Mononuclear cell (primary cell): ENCODE results near the gene PARP12. TPM values are rescaled to one million over a fixed set of nuclear protein-coding genes. Genes with fewer than 3 reads are reported as not detected.

Source experiments
- H3K27me3 ChIP-seq: 2 replicates; pipeline ENCODE4 v1.6.0; 2011; ENCODE audit warnings: low read length, control low read depth; ENCODE audit not compliant: insufficient read depth
- H3K4me1 ChIP-seq: 2 replicates; pipeline ENCODE4 v1.5.1; 2011; ENCODE audit warnings: mild to moderate bottlenecking, low read length, control low read depth; ENCODE audit not compliant: insufficient read depth
- H3K4me3 ChIP-seq: 2 replicates; pipeline ENCODE4 v1.5.1; 2011; ENCODE audit warnings: mild to moderate bottlenecking, low read length, moderate library complexity
- H3K9me3 ChIP-seq: 2 replicates; pipeline ENCODE4 v1.5.1; 2011; ENCODE audit warnings: low read depth, mild to moderate bottlenecking, control low read depth, low read length
- total RNA-seq: library from RNA; depleted of rRNA; stranded (reverse); fragments of >200 nt; gene quantifications from one replicate; pipeline ENCODE4 v1.2.3, GENCODE V29; 2012

The PARP12 gene
- total RNA-seq, 1 donor = 70.6 TPM

DNA sequence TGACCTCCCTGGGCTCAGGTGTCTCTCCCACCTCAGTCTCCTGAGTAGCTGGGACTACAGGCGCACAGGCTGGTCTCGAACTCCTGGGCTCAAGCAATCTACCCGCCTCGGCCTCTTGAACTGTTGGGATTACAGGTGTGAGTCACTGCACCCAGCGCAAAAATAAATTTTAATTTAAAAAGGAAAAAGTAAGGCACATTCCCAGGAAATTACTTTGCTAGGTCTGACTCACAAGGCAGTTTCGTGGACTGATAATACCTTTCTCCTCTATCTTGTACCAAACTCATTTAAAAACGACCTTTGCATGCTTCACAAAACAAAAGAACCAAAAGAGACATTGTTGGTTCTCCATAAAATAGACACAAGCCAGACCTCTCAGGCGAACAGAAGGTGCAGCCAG, 29.7 kb downstream of the PARP12 start:
- Histone ChIP-seq H3K4me1 (peaks cover 26% of the 10 kb centered on the region), H3K27me3 (no peaks in the 10 kb centered on the region), H3K4me3 (no peak overlapping the region), H3K9me3 (no peaks in the 10 kb centered on the region)

DNA sequence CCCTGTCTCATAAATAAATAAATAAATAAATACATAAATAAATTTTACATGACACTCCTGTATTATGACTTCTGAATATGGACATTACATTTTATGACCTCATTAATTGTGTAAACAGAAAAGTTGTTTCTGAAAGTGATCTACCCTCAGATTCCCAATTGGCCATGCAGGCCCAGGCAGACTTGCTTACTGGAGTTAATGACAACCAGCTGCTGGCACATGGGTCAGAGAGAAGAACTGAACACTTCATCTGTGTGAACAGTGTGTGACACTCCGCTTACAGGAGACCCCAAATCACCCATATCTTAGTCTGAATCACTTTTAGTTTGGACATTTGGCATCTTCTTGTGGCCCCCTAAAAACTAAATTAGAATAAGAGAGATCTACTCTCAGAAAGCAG, 31.4 kb downstream of the PARP12 start:
- H3K4me1 ChIP-seq = peaks cover 13% of the 10 kb centered on the region
- H3K4me3 ChIP-seq = no peak overlapping the region
- no peaks in the 10 kb centered on the region for H3K27me3 ChIP-seq
- no peaks in the 10 kb centered on the region for H3K9me3 ChIP-seq

DNA sequence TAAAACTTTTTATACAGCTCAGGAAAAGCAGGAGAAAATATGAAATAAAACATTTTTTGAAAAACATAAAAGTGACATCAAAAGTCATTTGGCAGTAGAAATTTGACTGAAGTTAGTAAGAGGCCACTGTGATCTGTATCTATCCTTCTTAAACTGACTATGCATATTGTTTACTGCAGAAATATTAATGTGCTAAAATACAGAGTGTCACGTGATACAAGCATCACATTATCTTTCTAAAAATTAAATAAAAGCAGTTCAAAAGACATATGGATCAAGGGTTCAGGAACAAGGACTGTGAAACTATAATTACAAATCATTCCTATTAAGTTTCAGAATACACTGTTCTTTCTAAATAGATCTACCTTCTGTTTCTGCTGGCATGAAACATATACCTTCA, 33.7 kb downstream of the PARP12 start:
- no peak overlapping the region for H3K4me3 ChIP-seq
- no peaks in the 10 kb centered on the region for H3K9me3 ChIP-seq
- no peaks in the 10 kb centered on the region for H3K27me3 ChIP-seq
- H3K4me1 ChIP-seq = peaks cover 8% of the 10 kb centered on the region

DNA sequence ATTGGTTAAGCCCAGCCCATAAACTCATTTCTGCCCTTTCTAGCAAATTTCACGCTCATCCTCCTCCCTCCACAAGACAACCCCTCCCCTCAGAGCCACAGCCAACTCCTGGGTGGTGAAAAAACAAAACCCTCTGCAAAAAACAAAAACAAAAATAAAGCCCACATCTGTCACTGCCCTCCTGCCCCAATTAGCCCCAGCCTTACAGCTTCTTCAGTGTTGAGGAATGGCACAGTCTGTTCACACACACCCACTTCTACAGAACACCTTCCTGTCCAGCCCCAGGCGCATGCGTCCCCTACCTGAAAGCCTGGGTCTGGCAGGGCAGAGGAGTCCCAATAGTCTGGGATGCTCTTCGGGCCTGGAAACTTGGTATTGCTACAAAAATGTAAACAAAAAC, 34.4 kb downstream of the PARP12 start:
- Histone ChIP-seq H3K9me3 (no peaks in the 10 kb centered on the region), H3K27me3 (no peaks in the 10 kb centered on the region), H3K4me3 (no peak overlapping the region), H3K4me1 (peaks cover 6% of the 10 kb centered on the region)

DNA sequence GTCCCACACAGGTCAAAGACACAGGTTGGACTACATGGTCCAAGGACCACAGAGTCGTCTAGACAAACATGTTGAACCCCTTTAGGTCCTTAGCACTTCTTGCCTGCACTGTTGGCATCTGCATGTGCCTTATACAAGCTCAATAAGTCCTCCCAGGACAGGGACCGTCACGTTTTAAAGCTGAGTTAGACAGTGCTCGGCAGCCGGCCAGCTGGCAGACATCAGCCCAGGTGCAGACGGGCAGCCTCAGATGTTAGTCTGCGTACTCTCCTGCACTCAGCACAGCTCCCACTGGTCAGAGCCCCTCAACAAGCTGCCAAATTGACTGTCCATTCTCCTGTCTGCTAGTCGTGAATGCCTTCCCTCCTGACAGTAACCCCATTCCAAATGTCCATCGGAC, 34.9 kb downstream of the PARP12 start:
- H3K27me3 ChIP-seq = no peaks in the 10 kb centered on the region
- no peak overlapping the region for H3K4me3 ChIP-seq
- peaks cover 2% of the 10 kb centered on the region for H3K4me1 ChIP-seq
- H3K9me3 ChIP-seq = no peaks in the 10 kb centered on the region

DNA sequence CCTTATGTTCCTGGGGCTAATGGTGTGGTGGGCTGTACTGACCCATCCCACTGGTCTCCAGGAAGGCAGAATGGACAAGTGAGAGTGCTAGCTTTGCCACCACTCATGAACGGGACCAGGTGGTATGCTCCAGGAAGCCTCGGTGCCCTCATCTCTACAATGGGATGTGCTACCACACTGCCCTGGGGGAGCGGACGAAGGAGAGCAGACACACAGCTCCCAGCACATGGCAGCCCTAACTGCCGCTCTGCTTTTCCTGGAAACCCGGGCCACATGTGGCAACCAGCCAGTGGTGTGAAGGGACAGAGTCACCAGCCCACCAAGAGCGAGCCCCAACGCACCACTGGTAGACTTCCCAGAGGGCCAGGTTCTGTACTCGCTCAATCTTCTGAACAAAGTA, 35.8 kb downstream of the PARP12 start:
- Histone ChIP-seq H3K9me3 (no peaks in the 10 kb centered on the region), H3K27me3 (no peaks in the 10 kb centered on the region), H3K4me3 (no peak overlapping the region), H3K4me1 (no peaks in the 10 kb centered on the region)

DNA sequence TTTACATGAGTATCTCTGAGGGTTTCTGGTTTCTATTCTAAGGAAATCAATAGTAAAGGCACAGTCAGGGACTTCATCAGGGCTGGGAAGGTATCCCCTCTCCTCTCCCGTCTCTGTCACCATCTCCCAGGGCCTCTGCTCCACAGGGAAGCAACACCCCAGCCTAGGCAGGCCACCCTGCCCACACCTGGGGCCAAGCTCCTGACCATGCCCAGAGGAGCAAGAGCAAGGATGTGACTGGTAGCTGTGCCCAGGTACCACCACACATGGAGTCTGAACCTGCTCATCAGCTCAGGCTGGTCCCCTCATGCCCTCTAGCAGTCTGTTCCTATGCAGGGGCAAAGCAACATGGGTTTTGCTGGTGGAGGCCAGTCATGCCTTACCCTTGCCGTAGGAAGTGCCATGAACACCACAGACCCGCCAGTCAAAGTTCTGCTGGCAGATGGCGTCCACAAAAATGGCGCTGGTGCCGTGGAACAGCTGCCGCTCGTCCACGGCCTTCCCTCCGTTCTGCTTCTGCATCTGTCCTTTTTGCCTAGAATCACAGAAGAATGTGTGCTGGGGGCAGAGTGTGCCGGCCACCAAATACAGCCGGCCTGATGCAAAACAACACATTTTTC, 36.8 kb downstream of the PARP12 start:
- no peak overlapping the region for H3K4me3 ChIP-seq
- H3K4me1 ChIP-seq = no peaks in the 10 kb centered on the region
- H3K27me3 ChIP-seq = no peaks in the 10 kb centered on the region
- H3K9me3 ChIP-seq = no peaks in the 10 kb centered on the region

DNA sequence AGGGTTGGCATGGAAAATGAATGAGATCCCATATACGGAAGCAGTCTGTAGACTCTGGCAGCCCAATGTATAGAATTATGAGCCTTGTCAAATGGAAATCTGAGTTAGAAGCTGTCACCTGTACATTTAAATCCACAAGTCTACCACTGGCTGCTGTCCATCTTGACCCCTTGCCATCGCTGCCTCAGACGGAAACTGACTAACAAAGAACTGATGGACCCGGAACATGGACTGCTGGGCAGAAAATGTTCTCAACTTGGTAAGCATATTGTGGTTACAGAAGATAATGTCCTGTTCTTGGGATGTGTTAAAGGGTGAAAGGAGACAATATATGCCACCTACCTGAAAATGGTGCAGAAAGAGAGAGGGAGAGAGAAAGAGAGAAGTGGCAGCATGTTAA, 37.5 kb downstream of the PARP12 start:
- no peaks in the 10 kb centered on the region for H3K4me1 ChIP-seq
- H3K4me3 ChIP-seq = no peak overlapping the region
- no peaks in the 10 kb centered on the region for H3K27me3 ChIP-seq
- H3K9me3 ChIP-seq = no peaks in the 10 kb centered on the region

DNA sequence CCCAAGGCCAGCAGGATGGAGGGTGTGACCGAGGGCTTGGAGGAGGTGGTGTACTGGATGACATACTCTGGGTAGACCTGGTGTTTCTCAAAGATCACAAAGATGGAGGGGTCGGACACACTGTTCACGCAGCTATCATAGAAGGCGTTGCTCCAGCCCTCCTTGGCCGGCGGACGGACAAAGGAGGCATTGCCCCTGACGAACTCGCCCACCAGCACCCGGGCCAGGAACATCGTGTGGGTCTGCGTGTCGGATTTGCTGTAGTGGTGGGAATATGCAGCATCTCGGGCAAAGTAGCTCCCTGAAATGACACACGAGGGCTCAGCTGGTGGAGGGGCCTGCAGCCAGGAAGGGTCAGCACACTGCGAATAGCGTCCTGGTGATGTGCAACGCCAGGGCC, 38.2 kb downstream of the PARP12 start:
- Histone ChIP-seq H3K4me1 (no peaks in the 10 kb centered on the region), H3K27me3 (no peaks in the 10 kb centered on the region), H3K4me3 (no peak overlapping the region), H3K9me3 (no peaks in the 10 kb centered on the region)

DNA sequence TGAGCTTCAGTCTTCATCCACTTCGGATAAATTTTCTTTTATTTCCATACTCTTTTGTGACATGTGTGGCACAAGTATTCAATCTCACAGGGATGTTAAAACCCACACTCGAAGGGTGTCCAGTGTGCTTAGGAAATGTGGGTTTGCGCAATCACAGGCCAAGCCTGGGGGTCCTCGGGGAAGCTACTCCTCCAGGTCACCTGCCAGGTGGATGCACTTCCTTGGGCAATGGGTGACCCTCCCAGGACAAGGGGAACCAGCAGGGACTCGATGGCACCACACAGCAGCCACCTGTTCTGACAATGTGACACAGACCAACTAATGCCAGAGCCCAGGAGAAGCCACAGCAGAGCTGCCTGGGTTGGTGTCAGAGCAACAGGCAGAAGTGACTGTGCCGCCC, 39.0 kb downstream of the PARP12 start:
- H3K4me1 ChIP-seq = no peaks in the 10 kb centered on the region
- no peak overlapping the region for H3K4me3 ChIP-seq
- no peaks in the 10 kb centered on the region for H3K27me3 ChIP-seq
- no peaks in the 10 kb centered on the region for H3K9me3 ChIP-seq

DNA sequence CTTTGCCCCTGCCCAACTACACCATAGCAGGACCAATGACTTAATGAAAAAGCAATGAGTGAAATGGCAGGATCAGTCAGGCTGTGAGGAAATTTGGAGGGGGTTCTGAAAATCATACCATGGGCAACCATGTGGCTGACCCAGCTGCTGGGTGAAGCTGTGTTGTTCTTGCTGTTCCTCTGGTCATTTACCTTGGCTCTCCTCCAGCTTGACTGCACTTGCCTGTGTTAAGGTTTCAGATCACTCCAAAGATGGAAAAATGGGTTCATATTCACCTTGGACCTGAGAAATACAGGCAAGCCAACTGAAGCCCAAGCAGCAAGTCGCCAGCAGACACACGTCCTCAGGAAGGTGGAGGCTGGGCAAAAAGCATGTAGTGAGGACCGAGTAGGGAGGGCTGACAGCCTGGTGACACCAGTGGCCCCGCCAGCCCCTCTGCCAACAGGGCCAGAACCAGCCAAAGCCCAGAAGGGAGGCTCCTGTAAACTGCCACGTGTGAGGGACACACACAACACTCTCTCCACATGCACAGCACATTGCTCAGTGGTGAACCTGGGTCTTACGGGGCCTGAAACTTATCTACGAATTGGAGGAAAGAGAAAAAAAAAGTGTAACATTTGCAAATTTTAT, 40.1 kb downstream of the PARP12 start:
- no peaks in the 10 kb centered on the region for H3K9me3 ChIP-seq
- no peaks in the 10 kb centered on the region for H3K4me1 ChIP-seq
- H3K4me3 ChIP-seq = no peak overlapping the region
- H3K27me3 ChIP-seq = no peaks in the 10 kb centered on the region

DNA sequence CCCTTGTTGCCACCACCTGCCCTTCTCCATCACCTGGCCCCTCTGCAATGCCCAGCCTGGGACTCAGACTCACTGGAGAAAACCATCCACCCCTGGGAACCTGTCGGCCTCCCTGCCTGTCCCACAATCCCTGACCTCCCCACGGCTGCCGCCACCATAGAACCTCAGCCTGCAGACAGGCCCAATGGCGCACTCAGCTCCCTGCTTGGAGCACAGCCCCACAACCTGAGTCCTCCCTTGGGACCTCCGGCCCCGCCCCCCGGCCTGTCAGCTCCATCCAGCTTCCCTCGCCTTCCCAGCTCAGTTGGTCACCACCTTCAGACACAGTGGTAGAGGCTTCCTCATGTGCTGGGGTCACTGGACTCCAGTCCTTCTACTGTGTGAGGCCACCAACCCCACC, 41.1 kb downstream of the PARP12 start:
- no peaks in the 10 kb centered on the region for H3K27me3 ChIP-seq
- H3K4me1 ChIP-seq = no peaks in the 10 kb centered on the region
- no peak overlapping the region for H3K4me3 ChIP-seq
- H3K9me3 ChIP-seq = no peaks in the 10 kb centered on the region

DNA sequence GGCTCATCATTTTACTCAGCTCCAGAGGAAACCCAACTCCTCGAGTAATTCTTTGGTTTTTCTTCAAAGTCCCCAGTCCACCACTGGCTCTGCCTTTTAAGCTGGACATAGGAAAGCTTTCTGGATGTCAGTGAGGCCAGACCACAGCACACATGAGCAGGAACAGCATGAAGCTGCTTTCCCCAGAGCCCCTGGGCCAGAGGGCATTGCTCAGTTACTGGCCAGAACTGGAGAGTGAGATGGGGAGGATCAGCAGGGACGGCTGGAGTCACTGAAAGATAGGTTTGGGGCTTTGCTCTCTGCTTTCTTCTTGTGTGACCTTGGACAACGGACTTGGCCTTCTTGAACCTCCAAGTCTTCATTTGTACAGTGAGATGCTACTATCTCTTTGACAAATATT, 43.1 kb downstream of the PARP12 start:
- H3K4me3 ChIP-seq = no peak overlapping the region
- no peaks in the 10 kb centered on the region for H3K27me3 ChIP-seq
- no peaks in the 10 kb centered on the region for H3K9me3 ChIP-seq
- no peaks in the 10 kb centered on the region for H3K4me1 ChIP-seq

DNA sequence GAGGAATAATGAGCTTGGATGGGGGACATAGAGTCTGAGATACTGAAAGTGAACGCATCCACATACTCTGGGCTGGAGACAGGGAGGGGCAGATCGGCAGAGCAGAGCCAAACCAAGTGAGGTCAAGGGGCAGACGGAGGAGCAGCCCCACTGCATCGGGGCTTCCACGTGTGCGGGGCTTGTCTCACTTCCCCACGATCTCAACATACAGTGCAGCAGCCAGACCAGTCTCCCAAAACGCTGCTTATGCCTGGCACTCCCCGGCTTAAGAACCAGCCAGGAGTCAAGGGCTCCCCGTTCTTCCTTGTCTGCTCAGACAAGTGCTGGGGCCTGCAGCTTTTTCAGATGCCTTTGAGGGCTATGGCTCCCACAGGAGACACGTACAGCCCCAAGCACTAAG, 43.6 kb downstream of the PARP12 start:
- no peaks in the 10 kb centered on the region for H3K27me3 ChIP-seq
- H3K4me3 ChIP-seq = no peak overlapping the region
- no peaks in the 10 kb centered on the region for H3K9me3 ChIP-seq
- H3K4me1 ChIP-seq = no peaks in the 10 kb centered on the region

DNA sequence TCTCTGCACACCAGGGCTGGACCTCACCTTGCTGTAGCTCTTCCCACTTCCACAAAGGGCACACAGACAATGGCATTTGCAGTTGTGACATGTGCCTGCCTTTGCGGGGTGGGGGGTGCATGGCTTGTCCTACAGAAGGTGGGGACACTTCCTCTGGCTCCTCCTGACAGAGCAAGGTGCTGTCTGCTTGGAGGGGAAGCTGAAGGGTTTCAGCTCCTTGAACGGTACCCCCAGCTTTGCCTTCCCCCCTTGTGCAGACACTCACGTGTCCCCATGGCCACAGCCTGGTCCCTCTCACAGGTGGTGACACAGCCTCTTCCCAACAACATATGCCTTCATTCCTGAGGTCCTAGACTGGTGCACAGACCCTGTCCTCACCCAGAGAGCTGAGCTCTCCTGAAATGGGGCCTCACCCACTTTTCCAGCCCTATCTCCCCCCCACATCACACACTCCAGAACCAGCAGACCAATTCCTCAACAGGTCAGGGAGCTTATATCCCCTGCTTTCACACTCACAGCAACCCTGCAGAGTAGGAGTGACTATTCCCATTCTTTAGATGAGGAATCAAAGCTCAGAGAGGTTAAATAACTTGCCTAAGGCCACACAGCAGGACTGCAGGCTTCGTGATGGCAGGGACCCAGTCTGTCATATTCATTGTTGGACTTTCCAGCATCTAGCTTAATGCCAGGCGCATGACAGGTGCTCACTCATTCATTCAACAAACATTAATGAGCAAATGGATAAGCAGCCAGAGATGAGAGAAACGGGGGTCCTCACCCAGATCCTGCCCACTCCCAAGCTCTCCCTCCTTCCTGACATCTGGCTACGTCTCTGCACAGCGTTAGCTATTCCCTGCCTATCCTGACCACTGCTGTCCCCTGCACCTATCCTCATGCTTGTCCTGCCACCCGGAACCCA, 44.4 kb downstream of the PARP12 start:
- no peaks in the 10 kb centered on the region for H3K4me1 ChIP-seq
- no peaks in the 10 kb centered on the region for H3K9me3 ChIP-seq
- no peak overlapping the region for H3K4me3 ChIP-seq
- no peaks in the 10 kb centered on the region for H3K27me3 ChIP-seq
